SK-N-SH (cell line): ENCODE measurements around the gene PTPRG. TPM values are rescaled to one million over a fixed set of nuclear protein-coding genes. Genes with fewer than 3 reads are reported as not detected.

Experiments used
- CTCF ChIA-PET: fragments of 300-600, 350-600 bp; formaldehyde crosslinking; extraction: SDS; loops from one replicate; lab custom pipeline; 2021; lab: Yijun Ruan, JAX
- POLR2A ChIA-PET: fragments of 350-600 bp; sonication (Branson Sonifier 250); formaldehyde crosslinking; extraction: SDS; loops from one replicate; lab custom pipeline; 2020; ENCODE audit warnings: antibody characterized with exemption, inconsistent platforms; lab: Yijun Ruan, JAX
- DNase-seq: peaks from one replicate; pipeline ENCODE4 v3.0.0; 2012
- H2AFZ ChIP-seq: fragments of 200-600 bp; sonication (generic); 2 replicates; pipeline ENCODE4 v1.8.1; 2016; ENCODE audit warnings: antibody characterized with exemption, mild to moderate bottlenecking, low read depth
- H3F3A ChIP-seq: fragments of 200-600 bp; sonication (generic); replicated peaks from 2 replicates; pipeline ENCODE3; 2016; ENCODE audit warnings: antibody characterized with exemption, mild to moderate bottlenecking; ENCODE audit not compliant: insufficient read depth
- H3K27ac ChIP-seq, 2 experiments: fragments of 200-500 bp in 1 of 2; fragments of 200-600 bp in 1 of 2; sonication (Bioruptor generic) in 1 of 2; sonication (generic), shearing (Covaris generic) in 1 of 2; 2 replicates each; pipeline versions ENCODE4 v1.5.1 to v1.6.1; 2014 to 2016; ENCODE audit warnings: low read depth in 2 of 2, inconsistent platforms in 1 of 2, low read length in 1 of 2, mild to moderate bottlenecking in 1 of 2, mixed read lengths in 1 of 2
- H3K27me3 ChIP-seq: fragments of 200-600 bp; sonication (generic), shearing (Covaris generic); 2 replicates; pipeline ENCODE4 v1.6.1; 2016; ENCODE audit warnings: mixed run types; ENCODE audit not compliant: insufficient read depth
- H3K36me3 ChIP-seq, 2 experiments: fragments of 200-500 bp in 1 of 2; fragments of 200-600 bp in 1 of 2; sonication (Bioruptor generic) in 1 of 2; sonication (generic) in 1 of 2; replicated peaks in 1 of 2; 2 replicates each; pipeline versions ENCODE3 to v1.5.1; 2014 to 2016; ENCODE audit warnings: low read length in 1 of 2, mild to moderate bottlenecking in 1 of 2; ENCODE audit not compliant: insufficient read depth in 2 of 2, control insufficient read depth in 1 of 2
- H3K4me1 ChIP-seq, 2 experiments: fragments of 200-500 bp in 1 of 2; fragments of 200-600 bp in 1 of 2; sonication (Bioruptor generic) in 1 of 2; sonication (generic), shearing (Covaris generic) in 1 of 2; 2 replicates each; pipeline versions ENCODE4 v1.5.1 to v1.6.1; 2014 to 2016; ENCODE audit warnings: low read depth in 1 of 2, low read length in 1 of 2, mixed run types in 1 of 2; ENCODE audit not compliant: insufficient read depth in 2 of 2, control insufficient read depth in 1 of 2
- H3K4me2 ChIP-seq: fragments of 200-600 bp; sonication (generic), shearing (Covaris generic); 2 replicates; pipeline ENCODE4 v1.6.1; 2017; ENCODE audit warnings: mixed run types
- H3K4me3 ChIP-seq, 2 experiments: fragments of 200-500 bp in 1 of 2; fragments of 200-600 bp in 1 of 2; sonication (Bioruptor generic) in 1 of 2; sonication (generic), shearing (Covaris generic) in 1 of 2; 2 replicates each; pipeline versions ENCODE4 v1.5.1 to v1.8.1; 2014 to 2016; ENCODE audit warnings: low read depth in 2 of 2, inconsistent platforms in 1 of 2, low read length in 1 of 2, mild to moderate bottlenecking in 1 of 2, mixed read lengths in 1 of 2, moderate library complexity in 1 of 2
- H3K79me2 ChIP-seq: fragments of 200-600 bp; sonication (generic); 2 replicates; pipeline ENCODE4 v1.8.1; 2017; ENCODE audit warnings: mild to moderate bottlenecking; ENCODE audit not compliant: insufficient read depth
- H3K9ac ChIP-seq: fragments of 200-600 bp; sonication (generic); 2 replicates; pipeline ENCODE4 v1.6.1; 2017; ENCODE audit warnings: mixed run types
- H3K9me2 ChIP-seq: fragments of 200-600 bp; sonication (generic); 2 replicates; pipeline ENCODE4 v1.6.1; 2017; ENCODE audit warnings: mixed run types
- H3K9me3 ChIP-seq: fragments of 200-600 bp; sonication (generic); 2 replicates; pipeline ENCODE4 v1.6.1; 2017; ENCODE audit warnings: mixed run types, mild to moderate bottlenecking, moderate library complexity
- H4K20me1 ChIP-seq: fragments of 200-600 bp; sonication (generic); 2 replicates; pipeline ENCODE4 v1.6.1; 2017; ENCODE audit warnings: mild to moderate bottlenecking, mixed run types; ENCODE audit not compliant: insufficient read depth
- ELF1 ChIP-seq: IDR thresholded peaks from 2 replicates; pipeline ENCODE4 v1.4.0; 2012
- EZH2phosphoT487 ChIP-seq: fragments of 200-600 bp; sonication (generic); IDR thresholded peaks from 2 replicates; pipeline ENCODE4 v1.6.1; 2017; ENCODE audit warnings: low read depth, mixed run types, mild to moderate bottlenecking, antibody characterized with exemption, moderate library complexity, borderline replicate concordance
- FOSL2 ChIP-seq: IDR thresholded peaks from 2 replicates; pipeline ENCODE4 v1.4.0; 2012; ENCODE audit warnings: low read depth, mild to moderate bottlenecking, moderate library complexity, borderline replicate concordance
- FOXJ3 ChIP-seq: sonication (generic); formaldehyde crosslinking; IDR thresholded peaks from 2 replicates; pipeline ENCODE4 v1.5.1; 2020; ENCODE audit warnings: mild to moderate bottlenecking, missing genetic modification reagents
- FOXM1 ChIP-seq: IDR thresholded peaks from 2 replicates; pipeline ENCODE4 v1.4.0; 2012; ENCODE audit warnings: low read depth, mild to moderate bottlenecking
- GABPA ChIP-seq: IDR thresholded peaks from 2 replicates; pipeline ENCODE4 v1.4.0; 2012; ENCODE audit warnings: low read depth, mild to moderate bottlenecking
- GATA2 ChIP-seq: sonication (generic); formaldehyde crosslinking; IDR thresholded peaks from 2 replicates; pipeline ENCODE4 v1.5.0; 2020; ENCODE audit warnings: mild to moderate bottlenecking, missing genetic modification reagents
- JUND ChIP-seq: IDR thresholded peaks from 2 replicates; pipeline ENCODE4 v1.4.0; 2012
- MAX ChIP-seq: IDR thresholded peaks from 2 replicates; pipeline ENCODE4 v1.4.0; 2012; ENCODE audit warnings: low read depth
- MEF2A ChIP-seq: IDR thresholded peaks from 2 replicates; pipeline ENCODE4 v1.4.0; 2012; ENCODE audit warnings: low read depth, borderline replicate concordance
- NRF1 ChIP-seq: IDR thresholded peaks from 2 replicates; pipeline ENCODE4 v1.6.1; 2012; ENCODE audit warnings: low read depth, mild to moderate bottlenecking, low read length
- RAD21 ChIP-seq: IDR thresholded peaks from 2 replicates; pipeline ENCODE4 v1.6.1; 2012; ENCODE audit warnings: mild to moderate bottlenecking, low read length
- RFX5 ChIP-seq: IDR thresholded peaks from 2 replicates; pipeline ENCODE4 v1.6.1; 2012; ENCODE audit warnings: mild to moderate bottlenecking, improper control_type of control experiment, low read length
- RXRA ChIP-seq: IDR thresholded peaks from 2 replicates; pipeline ENCODE4 v1.4.0; 2012; ENCODE audit warnings: low read depth, mild to moderate bottlenecking, borderline replicate concordance
- SMC3 ChIP-seq: IDR thresholded peaks from 2 replicates; pipeline ENCODE4 v1.6.1; 2012; ENCODE audit warnings: low read depth, low read length, improper control_type of control experiment
- TCF12 ChIP-seq: IDR thresholded peaks from 2 replicates; pipeline ENCODE4 v1.4.0; 2012
- TEAD4 ChIP-seq: IDR thresholded peaks from 2 replicates; pipeline ENCODE4 v1.4.0; 2012; ENCODE audit warnings: mild to moderate bottlenecking, borderline replicate concordance; ENCODE audit not compliant: insufficient read depth
- USF2 ChIP-seq: fragments of 150-350 bp; IDR thresholded peaks from 2 replicates; pipeline ENCODE4 v1.6.1; 2017; ENCODE audit warnings: antibody characterized with exemption, low read length, low read depth, borderline replicate concordance
- ZBTB33 ChIP-seq: IDR thresholded peaks from 2 replicates; pipeline ENCODE4 v1.4.0; 2012; ENCODE audit warnings: low read depth, borderline replicate concordance
- WGBS: methylation state at CpG from one replicate; pipeline ENCODE4 v1.1.6; 2017; ENCODE audit warnings: low lambda C conversion rate; 5-methylcytosine and 5-hydroxymethylcytosine counted together
- polyA plus RNA-seq, 3 experiments: library from polyadenylated mRNA; depleted of rRNA; stranded (reverse); fragments of >200 nt; gene quantifications; 2 replicates each; pipeline ENCODE4 v1.2.3, GENCODE V29; 2012

The PTPRG gene
- polyA plus RNA-seq, 1 of the 3 experiments (the other 2 are of a cell fraction), result 14.1 TPM

GRCh38 chr3:62183087-62183486 is 621.7 kb downstream of the PTPRG start:
- H3K79me2 ChIP-seq, result no peaks in the 10 kb centered on the region
- ChIA-PET CTCF (interaction anchor here (1.2 to 8.5 kb wide), 5 partner anchors 18 to 330 kb away, joined by 3 to 102 read pairs (median 4); no protein-coding TSS in a partner anchor), POLR2A (no interaction called here)
- no peaks in the 10 kb centered on the region for H3F3A ChIP-seq
- no peaks in the 10 kb centered on the region for H3K9me2 ChIP-seq
- H3K27me3 ChIP-seq, result no peaks in the 10 kb centered on the region
- H2AFZ ChIP-seq, result no peak overlapping the region
- H3K9me3 ChIP-seq, result no peaks in the 10 kb centered on the region
- H3K9ac ChIP-seq, result no peak overlapping the region
- no peak for TF ChIP-seq FOXM1
- TF ChIP-seq JUND, result no peak
- TF ChIP-seq TCF12, result no peak
- TF ChIP-seq NRF1, result no peak
- TF ChIP-seq SMC3, result no peak
- TF ChIP-seq GATA2 (CRISPR knock-in tag), result no peak
- TF ChIP-seq RXRA, result no peak
- TF ChIP-seq RAD21, result no peak
- no peak for TF ChIP-seq ZBTB33
- TF ChIP-seq, all 33 proteins: peak for 0
- no peak for DNase-seq
- Histone ChIP-seq H3K4me1 (no peaks in the 10 kb centered on the region), H3K4me3 (no peak overlapping the region), H4K20me1 (no peaks in the 10 kb centered on the region), H3K36me3 (no peaks in the 10 kb centered on the region), H3K27ac (no peak overlapping the region), H3K4me2 (no peak overlapping the region)
- WGBS, result 93% methylated on average over 8 of the region's 8 CpGs

GRCh38 chr3:62183969-62184368 is 622.6 kb downstream of the PTPRG start:
- no peaks in the 10 kb centered on the region for H3K9me2 ChIP-seq
- H3K4me2 ChIP-seq, result no peak overlapping the region
- H3K36me3 ChIP-seq, result no peaks in the 10 kb centered on the region
- no peak overlapping the region for H3K9ac ChIP-seq
- no peaks in the 10 kb centered on the region for H4K20me1 ChIP-seq
- ChIA-PET POLR2A (no interaction called here), CTCF (interaction anchor here (1.2 to 8.5 kb wide), 5 partner anchors 17 to 330 kb away, joined by 3 to 102 read pairs (median 4); no protein-coding TSS in a partner anchor)
- no peak overlapping the region for H2AFZ ChIP-seq
- peaks cover 0 to under 1% of the 10 kb centered on the region in 2 experiments; a peak in 1 of 4 replicates for H3K4me1 ChIP-seq
- no peak for DNase-seq
- H3F3A ChIP-seq, result no peaks in the 10 kb centered on the region
- TF ChIP-seq RFX5, result no peak
- TF ChIP-seq, all 33 proteins: peak for 0
- 91% methylated on average over 10 of the region's 10 CpGs for WGBS
- no peaks in the 10 kb centered on the region for H3K9me3 ChIP-seq
- no peak overlapping the region for H3K4me3 ChIP-seq
- no peak overlapping the region for H3K27ac ChIP-seq
- H3K27me3 ChIP-seq, result no peaks in the 10 kb centered on the region
- no peaks in the 10 kb centered on the region for H3K79me2 ChIP-seq

- no peak overlapping the region for H3K9ac ChIP-seq
- no peaks in the 10 kb centered on the region for H3K27me3 ChIP-seq
- H3K4me2 ChIP-seq, result no peak overlapping the region
- peaks cover 0 to 4% of the 10 kb centered on the region in 2 experiments; a peak in 1 of 4 replicates for H3K4me1 ChIP-seq
- no peaks in the 10 kb centered on the region for H3F3A ChIP-seq
- no peaks in the 10 kb centered on the region for H3K36me3 ChIP-seq
- no peaks in the 10 kb centered on the region for H4K20me1 ChIP-seq
- no peaks in the 10 kb centered on the region for H3K9me2 ChIP-seq
- POLR2A ChIA-PET, result no interaction called here
- H3K27ac ChIP-seq, result no peak overlapping the region
- no peak for DNase-seq
- CTCF ChIA-PET, result interaction anchor here (8.5 kb wide), 1 partner anchor 328 kb away, joined by 102 read pairs; no protein-coding TSS in a partner anchor
- WGBS, result 94% methylated on average over 7 of the region's 7 CpGs
- no peaks in the 10 kb centered on the region for H3K79me2 ChIP-seq
- H3K9me3 ChIP-seq, result no peaks in the 10 kb centered on the region
- H3K4me3 ChIP-seq, result no peak overlapping the region
- H2AFZ ChIP-seq, result no peak overlapping the region
- no peak for TF ChIP-seq FOXJ3 (CRISPR knock-in tag)
- no peak for TF ChIP-seq RXRA
- TF ChIP-seq MAX, result no peak
- no peak for TF ChIP-seq ELF1
- no peak for TF ChIP-seq EZH2phosphoT487
- no peak for TF ChIP-seq GABPA
- TF ChIP-seq FOSL2, result no peak
- TF ChIP-seq TEAD4, result no peak
- no peak for TF ChIP-seq USF2
- no peak for TF ChIP-seq MEF2A
- TF ChIP-seq SMC3, result no peak
Observed at GRCh38 chr3:62184559-62184958, 623.2 kb downstream of the PTPRG start.
